B cell (primary cell): ENCODE measurements around the gene LYPD5. TPM values are rescaled to one million over a fixed set of nuclear protein-coding genes. Genes with fewer than 3 reads are reported as not detected.

Experiments used
- ATAC-seq: fragments of 200-7000 bp; cut with Tn5 transposase; one replicate; pipeline ENCODE4 v1.10.0; 2021; ENCODE audit warnings: low read depth, mild to moderate bottlenecking, moderate number of reproducible peaks, moderate library complexity
- CTCF ChIA-PET: fragments of 350-600 bp; sonication (Branson Sonifier 250); formaldehyde crosslinking; loops from one replicate; lab custom pipeline; 2021; ENCODE audit warnings: antibody characterized with exemption, inconsistent platforms; lab: Charles Lee
- POLR2A ChIA-PET: fragments of 350-600 bp; sonication (Branson Sonifier 250); formaldehyde crosslinking; loops from one replicate; lab custom pipeline; 2021; ENCODE audit warnings: antibody characterized with exemption; lab: Charles Lee
- DNase-seq: peaks from one replicate; pipeline ENCODE4 v3.0.0; 2013
- H2AFZ ChIP-seq: 2 replicates; pipeline ENCODE4 v1.6.1; 2012; ENCODE audit warnings: mild to moderate bottlenecking, low read depth, low read length; ENCODE audit not compliant: insufficient read depth, poor library complexity, severe bottlenecking
- H3K27ac ChIP-seq, 2 donors: 1 replicate in 1 of 2; 2 replicates in 1 of 2; pipeline ENCODE4 v1.5.1; 2012 to 2013; ENCODE audit warnings: low read length in 2 of 2, mild to moderate bottlenecking in 2 of 2, moderate library complexity in 1 of 2
- H3K27me3 ChIP-seq, 4 experiments: fragments of 200-600 bp in 1 of 4; sonication (generic) in 1 of 4; replicated peaks in 1 of 4; 1 replicate in 2 of 4; 2 replicates in 2 of 4; pipeline versions ENCODE4 v1.6.1 to v1.7.0; 2013 to 2016; ENCODE audit warnings: low read length in 3 of 4, mild to moderate bottlenecking in 2 of 4, mixed read lengths in 1 of 4, moderate library complexity in 1 of 4; ENCODE audit not compliant: insufficient read depth in 4 of 4, control insufficient read depth in 3 of 4; ENCODE audit errors: control extremely low read depth in 1 of 4
- H3K36me3 ChIP-seq, 2 experiments: replicated peaks in 1 of 2; 1 replicate in 1 of 2; 2 replicates in 1 of 2; pipeline versions ENCODE4 v1.6.1 to v1.7.1; 2013; ENCODE audit warnings: low read length in 1 of 2; ENCODE audit not compliant: insufficient read depth in 2 of 2, control insufficient read depth in 1 of 2; ENCODE audit errors: control extremely low read depth in 1 of 2, extremely low read depth in 1 of 2
- H3K4me1 ChIP-seq, 2 donors: fragments of 200-600 bp in 1 of 2; sonication (generic) in 1 of 2; 1 replicate in 1 of 2; 2 replicates in 1 of 2; pipeline versions ENCODE4 v1.5.1 to v1.6.1; 2013 to 2017; ENCODE audit warnings: low read length in 2 of 2; ENCODE audit not compliant: control insufficient read depth in 2 of 2, insufficient read depth in 2 of 2
- H3K4me2 ChIP-seq: replicated peaks from 2 replicates; pipeline ENCODE3; 2012; ENCODE audit warnings: mild to moderate bottlenecking, low read depth, low read length; ENCODE audit not compliant: poor library complexity, severe bottlenecking
- H3K4me3 ChIP-seq, 5 experiments: fragments of 200-600 bp in 1 of 5; sonication (generic) in 1 of 5; 1 replicate in 3 of 5; 2 replicates in 2 of 5; pipeline versions ENCODE4 v1.5.1 to v1.7.0; 2011 to 2016; ENCODE audit warnings: low read length in 4 of 5, mild to moderate bottlenecking in 4 of 5, low read depth in 2 of 5, control low read depth in 1 of 5, moderate library complexity in 1 of 5; ENCODE audit not compliant: insufficient read depth in 1 of 5; ENCODE audit errors: control extremely low read depth in 1 of 5, extremely low read depth in 1 of 5
- H3K79me2 ChIP-seq: fragments of 200-600 bp; sonication (generic); one replicate; pipeline ENCODE4 v1.6.0; 2016; ENCODE audit warnings: low read length; ENCODE audit not compliant: control insufficient read depth, insufficient read depth
- H3K9ac ChIP-seq: fragments of 200-600 bp; sonication (generic); 2 replicates; pipeline ENCODE4 v1.6.1; 2017; ENCODE audit warnings: mild to moderate bottlenecking, low read length, moderate library complexity
- H3K9me3 ChIP-seq, 3 donors: one replicate each; pipeline versions ENCODE4 v1.6.1 to v1.7.1; 2013; ENCODE audit warnings: low read length in 2 of 3; ENCODE audit not compliant: control insufficient read depth in 2 of 3, insufficient read depth in 1 of 3; ENCODE audit errors: control extremely low read depth in 1 of 3
- H4K20me1 ChIP-seq: 2 replicates; pipeline ENCODE4 v1.6.0; 2012; ENCODE audit warnings: mild to moderate bottlenecking, low read length; ENCODE audit not compliant: insufficient read depth, control insufficient read depth, poor library complexity, severe bottlenecking
- H3K27ac Mint-ChIP-seq: one replicate; pipeline ENCODE4 v1.8.0; 2021; ENCODE audit warnings: mixed read lengths
- H3K27me3 Mint-ChIP-seq: one replicate; pipeline ENCODE4 v1.8.0; 2021; ENCODE audit warnings: mixed read lengths
- H3K4me1 Mint-ChIP-seq: one replicate; pipeline ENCODE4 v1.8.0; 2021; ENCODE audit warnings: mixed read lengths
- H3K4me3 Mint-ChIP-seq: one replicate; pipeline ENCODE4 v1.8.0; 2021; ENCODE audit warnings: mixed read lengths
- H3K9me3 Mint-ChIP-seq: one replicate; pipeline ENCODE4 v1.8.0; 2022; ENCODE audit warnings: mixed read lengths; ENCODE audit not compliant: insufficient read depth
- EZH2 ChIP-seq: IDR thresholded peaks from 2 replicates; pipeline ENCODE4 v1.6.1; 2012; ENCODE audit warnings: borderline replicate concordance, low read depth, mild to moderate bottlenecking, moderate library complexity, low read length; ENCODE audit not compliant: insufficient read depth, poor library complexity, severe bottlenecking
- WGBS: methylation state at CpG from one replicate; pipeline ENCODE4 v1.1.5; 2013; ENCODE audit warnings: missing lambda C conversion rate; ENCODE audit not compliant: insufficient coverage; 5-methylcytosine and 5-hydroxymethylcytosine counted together
- intact Hi-C: fragments of 100-400 bp; cut with micrococcal nuclease; formaldehyde crosslinking; loops from one replicate; pipeline ENCODE4 v1.10.0; 2022
- polyA plus RNA-seq: library from polyadenylated mRNA; depleted of rRNA; stranded (reverse); fragments of >200 nt; gene quantifications from 2 replicates; pipeline ENCODE4 v1.2.3, GENCODE V29; 2012
- total RNA-seq, 2 donors: library from RNA; stranded (reverse); fragments of 120-200 nt in 1 of 2; gene quantifications; 1 replicate in 1 of 2; 2 replicates in 1 of 2; pipeline versions ENCODE4 v1.2.3 to v1.2.4, GENCODE V29; 2013 to 2022
- TF ChIP-seq, protein P1 (sequence below): fragments of 200-600 bp; IDR thresholded peaks from one replicate; pipeline ENCODE4 v1.8.0; 2022; ENCODE audit warnings: antibody characterized with exemption, mild to moderate bottlenecking

LYPD5 gene
- total and polyA plus RNA-seq, 2 donors (not counting 1 experiment from before 2014, with no cell fraction given), result 0.46 TPM; not detected in 1

DNA sequence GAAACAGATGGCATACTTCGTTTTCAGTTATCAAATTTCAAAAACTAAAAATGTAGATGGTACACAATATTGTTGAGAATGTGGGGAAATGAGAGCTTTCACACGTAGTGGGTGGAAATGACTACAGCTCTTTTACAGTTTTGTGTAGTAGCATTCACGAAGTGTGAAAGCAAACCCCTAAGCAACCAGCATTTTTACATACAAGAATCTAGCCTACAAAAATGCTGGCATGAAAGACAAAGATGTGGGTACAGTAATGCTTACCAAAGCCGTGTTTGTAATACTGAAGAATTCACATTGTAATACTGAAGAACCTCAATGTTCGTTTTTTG, 18.6 kb upstream of the LYPD5 start:
- no CpG with 5 or more reads among the region's 5 CpGs for WGBS
- Mint-ChIP-seq H3K4me1 (peaks cover 10% of the 10 kb centered on the region), H3K27me3 (peaks cover 51% of the 10 kb centered on the region), H3K4me3 (peak overlapping the region; percentile 83), H3K27ac (no peak overlapping the region), H3K9me3 (peaks cover 5% of the 10 kb centered on the region)
- intact Hi-C loops, result loop anchor here (10.0 kb wide), 1 partner anchor 254 kb away; the partner anchor contains the start of gene ZNF284
- Histone ChIP-seq H3K27me3 (peaks cover 0 to 24% (median 20%) of the 10 kb centered on the region in 4 experiments), H2AFZ (peak overlapping the region; percentile 81), H3K4me1 (peaks cover 9 to 12% of the 10 kb centered on the region in 2 donors), H3K4me2 (peak overlapping the region; percentile 75), H3K9me3 (peaks cover 0 to 7% (median 1%) of the 10 kb centered on the region in 3 donors), H3K36me3 (no peaks in the 10 kb centered on the region), H3K27ac (no peak overlapping the region), H3K9ac (peak overlapping the region; percentile 61), H3K4me3 (peak overlapping the region in 4 of 5 experiments; percentile 17 to 63 (median 42)), H3K79me2 (no peaks in the 10 kb centered on the region), H4K20me1 (no peaks in the 10 kb centered on the region)
- ChIA-PET CTCF (interaction anchor here (1.3 to 1.7 kb wide), 3 partner anchors 9 to 76 kb away, joined by 3 to 6 read pairs (median 3); no protein-coding TSS in a partner anchor), POLR2A (no interaction called here)
- ATAC-seq (no peak), DNase-seq (no peak)
- no peak for TF ChIP-seq EZH2
- TF ChIP-seq, protein P1, sequence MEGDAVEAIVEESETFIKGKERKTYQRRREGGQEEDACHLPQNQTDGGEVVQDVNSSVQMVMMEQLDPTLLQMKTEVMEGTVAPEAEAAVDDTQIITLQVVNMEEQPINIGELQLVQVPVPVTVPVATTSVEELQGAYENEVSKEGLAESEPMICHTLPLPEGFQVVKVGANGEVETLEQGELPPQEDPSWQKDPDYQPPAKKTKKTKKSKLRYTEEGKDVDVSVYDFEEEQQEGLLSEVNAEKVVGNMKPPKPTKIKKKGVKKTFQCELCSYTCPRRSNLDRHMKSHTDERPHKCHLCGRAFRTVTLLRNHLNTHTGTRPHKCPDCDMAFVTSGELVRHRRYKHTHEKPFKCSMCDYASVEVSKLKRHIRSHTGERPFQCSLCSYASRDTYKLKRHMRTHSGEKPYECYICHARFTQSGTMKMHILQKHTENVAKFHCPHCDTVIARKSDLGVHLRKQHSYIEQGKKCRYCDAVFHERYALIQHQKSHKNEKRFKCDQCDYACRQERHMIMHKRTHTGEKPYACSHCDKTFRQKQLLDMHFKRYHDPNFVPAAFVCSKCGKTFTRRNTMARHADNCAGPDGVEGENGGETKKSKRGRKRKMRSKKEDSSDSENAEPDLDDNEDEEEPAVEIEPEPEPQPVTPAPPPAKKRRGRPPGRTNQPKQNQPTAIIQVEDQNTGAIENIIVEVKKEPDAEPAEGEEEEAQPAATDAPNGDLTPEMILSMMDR, result no peak

- Histone ChIP-seq H3K4me2 (peak overlapping the region; percentile 75), H3K27me3 (peaks cover 0 to 24% (median 20%) of the 10 kb centered on the region in 4 experiments), H3K9ac (peak overlapping the region; percentile 61), H2AFZ (peak overlapping the region; percentile 81), H3K4me3 (peak overlapping the region in 4 of 5 experiments; percentile 17 to 63 (median 42)), H4K20me1 (no peaks in the 10 kb centered on the region), H3K27ac (no peak overlapping the region), H3K79me2 (no peaks in the 10 kb centered on the region), H3K9me3 (peaks cover 0 to 7% (median 1%) of the 10 kb centered on the region in 3 donors), H3K36me3 (no peaks in the 10 kb centered on the region), H3K4me1 (peaks cover 9 to 12% of the 10 kb centered on the region in 2 donors)
- peaks cover 10% of the 10 kb centered on the region for H3K4me1 Mint-ChIP-seq
- no peak for TF ChIP-seq EZH2
- TF ChIP-seq, protein P1, result no peak
- H3K27me3 Mint-ChIP-seq, result peaks cover 52% of the 10 kb centered on the region
- H3K27ac Mint-ChIP-seq, result peak overlapping the region; percentile 32
- WGBS, result 22% methylated on average over 44 of the region's 48 CpGs
- peak overlapping the region; percentile 83 for H3K4me3 Mint-ChIP-seq
- ChIA-PET CTCF (interaction anchor here (1.2 to 1.7 kb wide), 2 partner anchors 9 to 10 kb away, joined by 3 to 6 read pairs; no protein-coding TSS in a partner anchor), POLR2A (no interaction called here)
- ATAC-seq (no peak), DNase-seq (peak; percentile 44)
- intact Hi-C loops, result loop anchor here (10.0 kb wide), 1 partner anchor 255 kb away; the partner anchor contains the start of gene ZNF284
- H3K9me3 Mint-ChIP-seq, result peaks cover 3% of the 10 kb centered on the region
These were observed 18.0 kb upstream of the LYPD5 start for GRCh38 chr19:43820098-43820883.
